ENCODE results near the gene IZUMO4. TPM values are rescaled to one million over a fixed set of nuclear protein-coding genes. Genes with fewer than 3 reads are reported as not detected.
A peak's percentile ranks its signal among the peaks of the same experiment; 100 is the strongest.

Gene IZUMO4
- total and polyA plus RNA-seq, 2 donors (not counting 1 experiment from before 2014, with no cell fraction given): 34.8 to 93.9 TPM

GRCh38 chr19:2059422-2060201, 37.1 kb upstream of the IZUMO4 start:
- ATAC-seq (ENCODE audit: low read depth) (no peak), DNase-seq (no peak)
- H3K27me3 Mint-ChIP-seq: no peaks in the 10 kb centered on the region
- peak overlapping the region in 1 of 2 donors; percentile 97 for H3K27ac ChIP-seq (ENCODE audit: low read length in 2 of 2)
- WGBS (ENCODE audit: insufficient coverage): 94% methylated on average over 24 of the region's 24 CpGs
- H3K9ac ChIP-seq (ENCODE audit: low read length): no peak overlapping the region
- POLR2A ChIA-PET: interaction anchor here (0.6 to 4.3 kb wide), 6 partner anchors 7 to 1124 kb away, joined by 3 to 41 read pairs (median 6); partner anchors contain the start of gene MKNK2
- peaks cover 60% of the 10 kb centered on the region for H3K4me1 Mint-ChIP-seq
- H4K20me1 ChIP-seq (ENCODE audit: control insufficient read depth, insufficient read depth, low read length, poor library complexity, severe bottlenecking): no peaks in the 10 kb centered on the region
- H3K4me3 ChIP-seq (ENCODE audit: control extremely low read depth in 1 of 5, extremely low read depth in 1 of 5, insufficient read depth in 1 of 5, low read depth in 2 of 5, low read length in 4 of 5): peak overlapping the region in 1 of 5 experiments; percentile 94
- peaks cover 56% of the 10 kb centered on the region for H3K79me2 ChIP-seq (ENCODE audit: control insufficient read depth, insufficient read depth, low read length)
- CTCF ChIA-PET: no interaction called here
- H3K4me3 Mint-ChIP-seq: peak overlapping the region; percentile 68
- H2AFZ ChIP-seq (ENCODE audit: insufficient read depth, low read depth, low read length, poor library complexity, severe bottlenecking): no peak overlapping the region
- no peaks in the 10 kb centered on the region for H3K36me3 ChIP-seq (replicated peaks in 1 of 2; ENCODE audit: control extremely low read depth in 1 of 2, control insufficient read depth in 1 of 2, extremely low read depth in 1 of 2, insufficient read depth in 2 of 2, low read length in 1 of 2)
- no peaks in the 10 kb centered on the region for H3K9me3 Mint-ChIP-seq (ENCODE audit: insufficient read depth)
- H3K27me3 ChIP-seq (replicated peaks in 1 of 4; ENCODE audit: control extremely low read depth in 1 of 4, control insufficient read depth in 3 of 4, insufficient read depth in 4 of 4, low read length in 3 of 4): no peaks in the 10 kb centered on the region
- TF ChIP-seq CTCF (IDR thresholded peaks at IDR 0.05) (no peak), EZH2 (IDR thresholded peaks at IDR 0.05; ENCODE audit: borderline replicate concordance, insufficient read depth, low read depth, low read length, poor library complexity, severe bottlenecking) (no peak)
- H3K27ac Mint-ChIP-seq: peak overlapping the region; percentile 78
- intact Hi-C loops (cut with micrococcal nuclease): no loop called here
- H3K4me1 ChIP-seq (ENCODE audit: control insufficient read depth in 2 of 2, insufficient read depth in 2 of 2, low read length in 2 of 2): peaks cover 48 to 88% of the 10 kb centered on the region in 2 donors
- peaks cover 0 to 3% (median 0%) of the 10 kb centered on the region in 3 donors for H3K9me3 ChIP-seq (ENCODE audit: control extremely low read depth in 1 of 3, control insufficient read depth in 2 of 3, insufficient read depth in 1 of 3, low read length in 2 of 3)
- H3K4me2 ChIP-seq (replicated peaks; ENCODE audit: low read depth, low read length, poor library complexity, severe bottlenecking): peak overlapping the region; percentile 98

Data from B cell (primary cell).